GM12873 (cell line): ENCODE measurements around the gene CENPB.

ENCODE experiments used
- CTCF ChIP-seq: IDR thresholded peaks from 2 replicates; pipeline ENCODE4 v1.5.1; 2012; ENCODE audit warnings: low read depth, mild to moderate bottlenecking, moderate library complexity, low read length, control low read depth; ENCODE audit not compliant: insufficient read depth; ENCODE audit errors: missing control alignments

CENPB gene

GRCh38 chr20:3739926-3740451, 46.6 kb downstream of the CENPB start:
- no peak for TF ChIP-seq CTCF

DNA sequence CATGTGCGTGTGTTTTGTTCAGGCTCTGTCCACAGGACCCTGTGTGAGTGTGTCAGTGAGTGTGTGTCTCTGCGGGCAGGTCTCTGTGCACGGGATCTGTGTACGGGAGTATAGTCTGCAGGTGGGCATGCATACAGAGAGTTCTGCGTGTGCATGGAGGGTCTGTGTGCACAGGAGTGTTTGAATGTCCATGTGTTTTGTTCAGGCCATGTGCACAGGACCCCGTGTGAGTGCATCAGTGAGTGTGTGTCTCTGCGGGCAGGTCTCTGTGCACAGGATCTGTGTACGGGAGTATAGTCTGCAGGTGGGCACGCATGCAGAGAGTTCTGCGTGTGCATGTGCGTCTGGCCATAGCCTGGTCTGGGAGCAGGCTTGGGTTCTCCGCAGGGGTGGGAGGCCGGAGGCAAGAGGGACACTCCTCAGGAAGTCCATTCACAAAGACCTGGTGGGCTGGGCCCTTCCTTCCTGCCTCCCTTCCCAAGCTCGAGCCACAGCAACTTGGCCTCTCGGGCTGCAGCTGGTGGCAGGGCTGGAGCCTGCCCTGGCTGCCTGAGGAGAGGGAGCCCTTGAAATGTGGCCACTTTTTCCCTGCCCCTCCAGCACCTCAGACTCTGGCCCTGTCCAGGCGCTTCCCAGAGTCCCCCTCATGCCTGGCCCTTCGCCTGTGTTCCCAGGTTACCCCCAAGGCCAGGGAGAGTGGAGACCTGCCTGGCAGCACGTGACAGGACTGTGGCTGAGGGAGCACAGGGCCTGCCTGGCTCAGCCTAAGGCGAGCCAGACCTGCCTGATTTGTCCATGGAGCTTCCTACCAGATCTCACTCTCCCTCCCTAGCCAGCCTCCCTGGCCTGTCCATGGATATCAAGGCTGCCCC, 47.2 kb downstream of the CENPB start:
- TF ChIP-seq CTCF, result no peak

GRCh38 chr20:3738111-3739053, 48.2 kb downstream of the CENPB start:
- TF ChIP-seq CTCF, result no peak

DNA sequence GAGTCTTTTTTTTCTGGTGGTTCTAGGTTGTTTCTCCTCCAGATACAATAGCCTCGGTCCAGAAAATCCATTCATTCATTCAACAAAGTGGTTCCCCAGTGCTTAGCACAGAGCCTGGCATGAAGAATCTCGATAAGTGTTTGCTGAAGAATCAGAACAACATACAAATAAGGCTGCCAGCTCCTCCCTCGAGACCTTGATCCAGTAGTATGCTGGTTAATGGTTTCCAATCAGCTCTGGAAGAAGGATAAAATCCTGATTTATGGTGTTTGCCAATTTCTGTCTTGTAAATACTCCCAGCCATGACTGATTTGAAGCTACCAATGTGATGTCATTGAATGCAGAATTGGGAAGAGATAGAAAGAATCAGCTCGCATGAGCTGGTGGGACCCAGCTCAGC, 50.8 kb downstream of the CENPB start:
- TF ChIP-seq CTCF, result no peak

DNA sequence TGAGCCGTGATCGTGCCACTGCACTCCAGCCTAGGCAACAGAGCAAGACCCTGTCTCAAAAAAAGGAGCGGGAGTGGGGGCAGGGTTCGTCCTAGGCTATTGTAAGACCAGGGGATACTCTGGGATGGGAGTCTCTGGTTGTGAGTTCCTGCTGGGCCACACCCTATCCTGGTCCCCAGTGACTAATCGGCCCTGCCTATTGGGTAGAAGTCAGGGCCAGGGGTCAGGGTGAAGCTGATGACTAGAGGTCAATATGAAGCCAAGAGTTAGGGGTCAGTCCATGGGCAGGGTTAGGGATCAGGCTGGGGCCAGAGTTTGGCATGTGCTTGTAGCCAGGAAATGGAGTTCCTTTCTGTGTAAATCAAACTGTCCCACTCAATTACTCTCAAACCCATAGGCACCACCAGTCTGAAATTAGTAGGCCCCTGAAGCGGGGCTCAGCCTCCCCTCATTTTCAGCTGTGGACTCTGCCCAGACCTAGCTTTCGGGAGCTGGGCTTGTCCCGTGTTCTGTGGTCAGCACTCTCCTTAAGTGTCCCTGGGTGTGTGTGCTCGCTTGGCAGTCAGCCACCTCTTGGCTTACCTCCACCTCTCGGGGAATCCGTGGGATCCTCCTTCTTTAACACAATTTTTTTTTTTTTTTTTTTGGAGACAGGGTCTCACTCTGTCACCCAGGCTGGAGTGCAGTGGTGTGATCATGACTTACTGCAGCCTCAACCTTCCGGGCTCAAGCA, 52.3 kb downstream of the CENPB start:
- TF ChIP-seq CTCF, result no peak
